ENCODE results near the gene GOLGA6L24.
"Not testable (repeated sequence)": the region's sequence is repeated elsewhere in the genome, so short reads cannot be mapped to it uniquely, and the experiment has no call there.

- TF ChIP-seq, protein P1, sequence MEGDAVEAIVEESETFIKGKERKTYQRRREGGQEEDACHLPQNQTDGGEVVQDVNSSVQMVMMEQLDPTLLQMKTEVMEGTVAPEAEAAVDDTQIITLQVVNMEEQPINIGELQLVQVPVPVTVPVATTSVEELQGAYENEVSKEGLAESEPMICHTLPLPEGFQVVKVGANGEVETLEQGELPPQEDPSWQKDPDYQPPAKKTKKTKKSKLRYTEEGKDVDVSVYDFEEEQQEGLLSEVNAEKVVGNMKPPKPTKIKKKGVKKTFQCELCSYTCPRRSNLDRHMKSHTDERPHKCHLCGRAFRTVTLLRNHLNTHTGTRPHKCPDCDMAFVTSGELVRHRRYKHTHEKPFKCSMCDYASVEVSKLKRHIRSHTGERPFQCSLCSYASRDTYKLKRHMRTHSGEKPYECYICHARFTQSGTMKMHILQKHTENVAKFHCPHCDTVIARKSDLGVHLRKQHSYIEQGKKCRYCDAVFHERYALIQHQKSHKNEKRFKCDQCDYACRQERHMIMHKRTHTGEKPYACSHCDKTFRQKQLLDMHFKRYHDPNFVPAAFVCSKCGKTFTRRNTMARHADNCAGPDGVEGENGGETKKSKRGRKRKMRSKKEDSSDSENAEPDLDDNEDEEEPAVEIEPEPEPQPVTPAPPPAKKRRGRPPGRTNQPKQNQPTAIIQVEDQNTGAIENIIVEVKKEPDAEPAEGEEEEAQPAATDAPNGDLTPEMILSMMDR (IDR thresholded peaks at IDR 0.05) = not testable (repeated sequence)
- not testable (repeated sequence) for TF ChIP-seq POLR2A, POLR2AphosphoS5, EP300 (IDR thresholded peaks at IDR 0.05)
Observed at GRCh38 chr15:28380053-28380452, 22.2 kb upstream of the GOLGA6L24 start.
